ENCODE data around the gene COMMD7.

GRCh38 chr20:32764005-32764960 lies 21.0 kb upstream of the COMMD7 start:
- TF ChIP-seq EZH2 (IDR thresholded peaks at IDR 0.05; ENCODE audit: borderline replicate concordance) (no peak), CTCF (IDR thresholded peaks at IDR 0.05; ENCODE audit: poor library complexity) (no peak)

All from hepatocyte (in vitro differentiated cells).